ENCODE data around the gene NBAS. TPM values are rescaled to one million over a fixed set of nuclear protein-coding genes. Genes with fewer than 3 reads are reported as not detected.

NBAS gene
- total RNA-seq, 2 donors from 2014 or later = 38.9 to 48.6 TPM

DNA sequence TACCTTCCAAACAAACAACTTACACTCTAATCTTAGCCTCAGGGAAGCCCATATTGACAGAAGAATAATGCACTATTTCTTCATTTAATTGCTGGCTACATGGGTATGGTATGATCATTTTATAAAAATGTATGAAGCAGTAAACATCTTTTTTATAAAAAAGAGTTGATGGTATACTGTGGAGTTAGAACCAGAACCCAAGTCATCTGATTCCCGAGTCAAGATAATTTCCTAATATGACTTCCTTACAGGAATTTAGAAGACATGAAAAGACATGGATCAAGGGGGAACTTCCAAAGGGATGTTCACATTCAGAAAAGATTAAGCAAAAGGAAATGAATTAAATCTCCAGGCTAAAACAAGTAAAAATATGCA lies 171.8 kb downstream of the NBAS start:
- DNase-seq (no peak), ATAC-seq (no peak)
- intact Hi-C loops (cut with DNase I) = no loop called here

DNA sequence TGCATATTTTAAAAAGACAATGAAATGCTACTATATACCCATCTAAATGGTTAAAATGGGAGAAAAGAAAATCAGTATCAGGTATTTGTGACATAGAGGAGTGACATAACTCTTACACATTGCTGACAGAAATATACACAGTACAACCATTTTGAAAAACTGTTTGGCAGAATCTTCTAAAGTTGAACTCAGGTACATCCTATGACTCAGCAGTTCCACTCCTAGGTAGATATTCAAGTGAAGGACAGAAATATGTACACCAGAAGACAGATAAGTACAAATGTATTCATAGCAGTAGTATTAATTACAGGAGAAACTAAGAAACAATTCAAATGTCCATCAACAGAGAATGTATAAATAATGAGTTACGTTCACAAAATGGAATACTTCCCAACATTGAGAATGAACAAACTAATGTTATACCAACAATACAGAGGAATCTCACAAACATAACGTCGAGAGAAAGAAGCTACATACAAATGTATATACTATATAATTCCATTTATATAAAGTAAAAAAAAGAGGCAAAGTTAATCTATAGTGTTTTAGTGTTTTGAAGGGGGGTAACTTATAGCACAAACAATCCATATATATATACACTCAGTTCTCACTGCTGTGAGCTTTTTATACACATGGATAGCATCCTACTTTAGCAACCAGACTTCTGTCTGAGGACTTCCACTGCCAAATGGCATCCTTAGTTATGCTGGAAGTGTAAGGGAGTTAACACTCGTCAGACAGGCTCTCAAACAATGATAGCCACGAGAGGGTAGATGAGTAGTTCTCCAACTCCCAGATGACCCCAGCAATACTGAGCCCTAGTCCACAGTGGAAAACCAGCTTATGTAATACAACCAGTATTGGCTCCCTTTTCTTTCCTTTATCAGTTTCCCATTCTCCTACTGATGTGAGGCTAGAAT lies 172.5 kb downstream of the NBAS start:
- DNase-seq (no peak), ATAC-seq (peak in 1 of 2 donors; percentile 41)
- intact Hi-C loops (cut with DNase I) = no loop called here

GRCh38 chr2:15385184-15385583 lies 175.9 kb downstream of the NBAS start:
- ATAC-seq (no peak), DNase-seq (no peak)
- intact Hi-C loops (cut with DNase I) = no loop called here

- intact Hi-C loops (cut with DNase I) = no loop called here
- ATAC-seq = no peak
- DNase-seq = no peak
These were observed 177.3 kb downstream of the NBAS start for GRCh38 chr2:15383695-15384350.

DNA sequence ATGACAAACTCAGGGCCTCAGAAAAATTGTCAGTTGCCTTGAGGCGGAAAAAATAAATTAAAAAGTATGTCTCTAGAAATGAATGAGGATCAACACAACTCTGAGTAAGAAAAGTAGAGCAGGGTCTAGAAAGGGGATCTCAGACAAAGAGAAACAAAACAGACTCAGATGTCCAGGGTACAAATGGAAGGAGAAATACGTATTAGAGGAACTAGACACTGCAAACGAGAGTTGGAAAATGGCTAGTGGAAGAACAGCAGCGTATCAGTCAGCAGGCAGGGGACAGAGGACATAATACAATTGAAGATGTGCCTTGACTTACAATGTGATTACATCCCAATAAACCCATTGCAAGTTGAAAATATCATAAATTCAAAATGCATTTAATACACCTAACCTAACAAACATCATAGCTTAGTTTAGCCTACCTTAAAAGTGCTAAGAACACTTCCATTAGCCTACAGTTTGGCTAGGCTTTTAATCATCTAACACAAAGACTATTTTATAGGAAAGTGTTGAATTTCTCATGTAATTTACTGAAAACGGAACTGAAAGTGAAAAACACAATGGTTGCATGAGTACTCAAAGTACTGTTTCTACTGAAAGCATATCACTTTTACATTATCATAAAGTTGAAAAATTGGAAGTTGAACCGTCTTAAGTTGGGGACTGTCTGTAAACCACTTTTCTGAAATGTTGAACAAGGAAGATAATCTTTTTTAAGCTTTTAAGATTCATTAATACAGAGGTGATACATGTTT lies 182.8 kb downstream of the NBAS start:
- ATAC-seq = no peak
- intact Hi-C loops (cut with DNase I) = no loop called here

DNA sequence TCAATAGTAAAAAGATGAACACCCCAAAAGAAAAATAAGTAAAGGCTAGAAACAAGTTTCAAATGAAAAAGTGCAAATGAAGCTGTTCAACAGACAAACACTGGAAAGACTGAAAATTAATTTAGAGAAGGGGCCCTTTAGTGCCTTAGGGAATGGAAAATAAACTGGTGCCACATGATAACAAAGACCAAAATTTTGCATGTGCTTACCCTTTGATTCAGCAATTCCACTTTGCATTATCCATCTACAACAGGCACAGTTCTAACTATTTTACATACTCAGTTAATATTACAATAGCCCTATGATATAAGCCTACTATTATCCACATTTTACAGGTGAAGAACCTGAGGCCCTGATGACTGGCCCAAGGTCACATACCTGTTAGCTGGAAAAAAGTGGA lies 183.9 kb downstream of the NBAS start:
- intact Hi-C loops (cut with DNase I) = no loop called here
- ATAC-seq (no peak), DNase-seq (no peak)

More for the DNA sequence above, 182.8 kb downstream of the NBAS start:
- no peak for DNase-seq

- intact Hi-C loops (cut with DNase I) = no loop called here
These were observed 189.1 kb downstream of the NBAS start for GRCh38 chr2:15372019-15372418.

DNA sequence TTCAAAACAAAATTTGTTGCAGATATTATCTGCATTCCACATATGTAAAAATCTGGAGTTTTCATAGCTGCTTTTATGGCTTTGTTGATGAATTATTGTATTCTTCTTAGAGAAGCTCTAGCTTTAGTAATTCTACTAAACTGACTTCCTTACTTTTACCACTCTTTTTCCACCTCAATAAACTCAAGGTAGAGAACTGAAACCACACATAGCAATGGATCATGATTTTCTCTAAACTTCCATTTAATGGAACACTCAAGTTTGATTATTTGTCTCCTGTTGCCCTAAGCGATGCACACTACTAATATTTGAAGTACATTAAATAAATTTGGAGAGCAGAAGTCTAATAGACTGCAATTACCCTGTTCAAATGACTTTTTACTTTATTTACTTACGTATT lies 192.0 kb downstream of the NBAS start:
- no peak for ATAC-seq
- intact Hi-C loops (cut with DNase I) = no loop called here
- no peak for DNase-seq

More at GRCh38 chr2:15372019-15372418, 189.1 kb downstream of the NBAS start:
- ATAC-seq (no peak), DNase-seq (no peak)

- DNase-seq (no peak), ATAC-seq (no peak)
- intact Hi-C loops (cut with DNase I) = no loop called here
These were observed 193.4 kb downstream of the NBAS start for GRCh38 chr2:15367715-15368114.

DNA sequence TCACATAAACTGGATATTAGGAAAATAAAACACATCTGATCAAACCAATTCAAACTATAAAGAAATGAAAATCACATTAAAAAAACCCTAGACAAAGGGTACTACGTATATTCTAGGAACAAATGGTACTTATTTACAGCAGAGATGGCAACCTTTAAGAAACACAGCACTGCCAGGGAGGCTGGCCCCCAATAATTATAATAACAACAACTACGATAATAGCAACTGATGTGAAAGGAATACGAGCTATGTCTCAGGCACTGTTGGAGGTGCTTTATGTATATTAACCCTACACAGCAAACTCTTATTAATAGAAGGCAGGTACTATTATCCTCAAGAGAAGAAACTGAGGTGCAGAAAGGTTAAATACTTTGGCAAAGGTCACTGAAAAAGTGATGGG lies 193.9 kb downstream of the NBAS start:
- DNase-seq (no peak), ATAC-seq (no peak)
- intact Hi-C loops (cut with DNase I) = no loop called here

GRCh38 chr2:15365411-15365810 lies 195.7 kb downstream of the NBAS start:
- DNase-seq = no peak
- intact Hi-C loops (cut with DNase I) = no loop called here
- ATAC-seq = no peak

- ATAC-seq (no peak), DNase-seq (no peak)
- intact Hi-C loops (cut with DNase I) = no loop called here
These were observed 196.6 kb downstream of the NBAS start for GRCh38 chr2:15364561-15364960.

- intact Hi-C loops (cut with DNase I) = no loop called here
- ATAC-seq (no peak), DNase-seq (no peak)
These were observed 197.4 kb downstream of the NBAS start for GRCh38 chr2:15363734-15364133.

- peak in 1 of 2 donors; percentile 66 for ATAC-seq
- intact Hi-C loops (cut with DNase I) = no loop called here
- DNase-seq = no peak
These were observed 198.0 kb downstream of the NBAS start for GRCh38 chr2:15363142-15363541.

GRCh38 chr2:15359716-15360531 lies 201.2 kb downstream of the NBAS start:
- no peak for DNase-seq
- intact Hi-C loops (cut with DNase I) = no loop called here
- ATAC-seq = no peak

GRCh38 chr2:15357922-15358321 lies 203.2 kb downstream of the NBAS start:
- intact Hi-C loops (cut with DNase I) = no loop called here
- no peak for DNase-seq
- no peak for ATAC-seq

GRCh38 chr2:15357186-15357585 lies 203.9 kb downstream of the NBAS start:
- no peak for DNase-seq

GRCh38 chr2:15355386-15355785 lies 205.7 kb downstream of the NBAS start:
- DNase-seq (no peak), ATAC-seq (no peak)
- intact Hi-C loops (cut with DNase I) = no loop called here

More at GRCh38 chr2:15357186-15357585, 203.9 kb downstream of the NBAS start:
- no peak for ATAC-seq
- intact Hi-C loops (cut with DNase I) = no loop called here

All from left cardiac atrium (tissue), 4 donors.